ENCODE results near the gene CDH4. TPM values are rescaled to one million over a fixed set of nuclear protein-coding genes. Genes with fewer than 3 reads are reported as not detected.

The CDH4 gene
- total and polyA plus RNA-seq, 7 donors, result under 0.01 to 0.06 TPM; not detected in 5

DNA sequence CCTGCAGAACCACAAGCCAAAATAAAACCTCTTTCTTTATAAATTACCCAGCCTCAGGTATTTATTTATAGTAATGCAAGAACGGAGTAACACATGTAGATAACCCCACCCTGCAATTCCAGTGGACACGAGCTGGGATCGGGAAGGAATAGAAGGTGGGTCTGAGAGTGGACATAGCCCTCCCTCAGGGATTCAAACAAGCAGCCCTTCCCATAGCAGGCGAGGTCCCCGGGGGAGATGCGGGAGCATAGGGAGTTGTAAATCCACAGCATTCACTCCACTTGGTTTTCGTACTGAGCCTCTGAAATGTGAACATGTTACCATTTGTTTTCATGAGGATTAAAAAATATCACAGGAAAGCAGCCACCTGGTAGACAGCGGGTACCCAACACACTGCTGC lies 312.6 kb downstream of the CDH4 start:
- DNase-seq, result no peak
- Histone ChIP-seq H3K4me1 (no peaks in the 10 kb centered on the region), H3K36me3 (no peaks in the 10 kb centered on the region), H3K27me3 (peaks cover 0 to 39% (median 0%) of the 10 kb centered on the region in 3 donors), H3K9me3 (no peaks in the 10 kb centered on the region), H3K4me3 (no peak overlapping the region), H3K27ac (no peak overlapping the region)
- intact Hi-C loops (cut with DNase I), result no loop called here
- TF ChIP-seq POLR2A (IDR thresholded peaks at IDR 0.05), result no peak
- TF ChIP-seq EP300 (IDR thresholded peaks at IDR 0.05), result no peak
- no peak for TF ChIP-seq CTCF (IDR thresholded peaks at IDR 0.05)
- no peak for TF ChIP-seq POLR2AphosphoS5 (IDR thresholded peaks at IDR 0.05)
- 83 to 87% methylated on average over 8 of the region's 8 CpGs for WGBS, 2 donors

GRCh38 chr20:61565791-61566190 lies 313.7 kb downstream of the CDH4 start:
- Histone ChIP-seq H3K27me3 (peaks cover 0 to 42% (median 0%) of the 10 kb centered on the region in 3 donors), H3K4me3 (no peak overlapping the region), H3K9me3 (no peaks in the 10 kb centered on the region), H3K4me1 (no peaks in the 10 kb centered on the region), H3K36me3 (no peaks in the 10 kb centered on the region), H3K27ac (no peak overlapping the region)
- intact Hi-C loops (cut with DNase I), result no loop called here
- TF ChIP-seq CTCF (IDR thresholded peaks at IDR 0.05), result no peak
- TF ChIP-seq EP300 (IDR thresholded peaks at IDR 0.05), result no peak
- WGBS, 2 donors, result 88 to 91% methylated on average over 12 of the region's 12 CpGs
- DNase-seq, result no peak

- peaks cover 0 to 47% (median 0%) of the 10 kb centered on the region in 3 donors for H3K27me3 ChIP-seq
- H3K4me1 ChIP-seq, result no peaks in the 10 kb centered on the region
- no peak overlapping the region for H3K27ac ChIP-seq
- no peaks in the 10 kb centered on the region for H3K9me3 ChIP-seq
- WGBS, 2 donors, result 86 to 88% methylated on average over 22 of the region's 22 CpGs
- TF ChIP-seq POLR2AphosphoS5 (IDR thresholded peaks at IDR 0.05) (no peak), EP300 (IDR thresholded peaks at IDR 0.05) (no peak), POLR2A (IDR thresholded peaks at IDR 0.05) (no peak), CTCF (IDR thresholded peaks at IDR 0.05) (no peak)
- H3K4me3 ChIP-seq, result no peak overlapping the region
- intact Hi-C loops (cut with DNase I), result no loop called here
- DNase-seq, result no peak
- no peaks in the 10 kb centered on the region for H3K36me3 ChIP-seq
Observed at GRCh38 chr20:61566691-61567090, 314.6 kb downstream of the CDH4 start.

GRCh38 chr20:61567204-61567603 lies 315.1 kb downstream of the CDH4 start:
- 37 to 47% methylated on average over 4 of the region's 4 CpGs for WGBS, 2 donors
- Histone ChIP-seq H3K4me1 (no peaks in the 10 kb centered on the region), H3K36me3 (no peaks in the 10 kb centered on the region), H3K27me3 (peaks cover 0 to 49% (median 0%) of the 10 kb centered on the region in 3 donors), H3K9me3 (no peaks in the 10 kb centered on the region), H3K4me3 (no peak overlapping the region), H3K27ac (no peak overlapping the region)
- intact Hi-C loops (cut with DNase I), result no loop called here
- no peak for DNase-seq
- TF ChIP-seq CTCF (IDR thresholded peaks at IDR 0.05) (no peak), POLR2A (IDR thresholded peaks at IDR 0.05) (no peak), EP300 (IDR thresholded peaks at IDR 0.05) (no peak), POLR2AphosphoS5 (IDR thresholded peaks at IDR 0.05) (no peak)

DNA sequence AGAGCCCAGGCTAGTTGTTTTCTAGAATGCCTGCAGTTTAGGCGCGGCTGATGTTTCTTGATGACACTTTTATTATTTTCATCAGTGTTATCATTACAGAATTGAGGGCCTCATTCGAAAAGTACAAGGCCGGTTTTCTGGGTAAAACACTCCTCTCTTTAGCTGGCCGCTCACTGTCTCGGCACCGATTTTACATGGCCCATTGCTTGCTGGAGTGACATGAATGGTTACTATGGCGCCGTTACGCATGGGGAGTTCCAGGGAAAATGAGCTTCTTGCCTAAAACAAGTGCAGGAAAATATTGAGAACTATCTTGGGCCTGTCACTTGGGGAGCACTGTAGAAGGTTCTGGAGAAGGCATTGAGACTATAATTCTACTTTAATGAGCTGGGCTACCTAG lies 317.8 kb downstream of the CDH4 start:
- Histone ChIP-seq H3K36me3 (no peaks in the 10 kb centered on the region), H3K9me3 (no peaks in the 10 kb centered on the region), H3K4me1 (no peaks in the 10 kb centered on the region), H3K27ac (no peak overlapping the region), H3K27me3 (peaks cover 0 to 58% (median 4%) of the 10 kb centered on the region in 3 donors), H3K4me3 (no peak overlapping the region)
- intact Hi-C loops (cut with DNase I), result no loop called here
- TF ChIP-seq POLR2AphosphoS5 (IDR thresholded peaks at IDR 0.05), result no peak
- no peak for TF ChIP-seq POLR2A (IDR thresholded peaks at IDR 0.05)
- TF ChIP-seq EP300 (IDR thresholded peaks at IDR 0.05), result no peak
- no peak for TF ChIP-seq CTCF (IDR thresholded peaks at IDR 0.05)
- WGBS, 2 donors, result 89 to 90% methylated on average over 10 of the region's 10 CpGs
- no peak for DNase-seq

Measured in sigmoid colon (tissue), 7 donors.